GM12891 (cell line): ENCODE measurements around the gene PDCD5.

Experiments
- DNase-seq: peaks from one replicate; pipeline ENCODE4 v3.0.0; 2011; ENCODE audit warnings: low spot score; ENCODE audit not compliant: insufficient read length
- FAIRE-seq: peaks from 2 replicates; lab custom pipeline; 2011; peaks lifted over from hg19 to GRCh38; lab: Jason Lieb, UNC
- PAX5 ChIP-seq: IDR thresholded peaks from 2 replicates; pipeline ENCODE4 v1.6.1; 2011; ENCODE audit warnings: low read length, moderate library complexity, mild to moderate bottlenecking; ENCODE audit not compliant: insufficient read depth, severe bottlenecking
- POLR2A ChIP-seq: IDR thresholded peaks from 2 replicates; pipeline ENCODE4 v1.6.1; 2011; ENCODE audit warnings: low read depth, low read length, control low read depth
- POLR2AphosphoS5 ChIP-seq: IDR thresholded peaks from 2 replicates; pipeline ENCODE4 v1.6.1; 2011; ENCODE audit warnings: low read depth, low read length, control low read depth
- POU2F2 ChIP-seq: IDR thresholded peaks from 2 replicates; pipeline ENCODE4 v1.6.1; 2011; ENCODE audit warnings: low read depth, mild to moderate bottlenecking, control low read depth, low read length, moderate library complexity
- SPI1 ChIP-seq: IDR thresholded peaks from 2 replicates; pipeline ENCODE4 v1.6.1; 2011; ENCODE audit warnings: low read depth, low read length, control low read depth
- TAF1 ChIP-seq: IDR thresholded peaks from 2 replicates; pipeline ENCODE4 v1.6.1; 2011; ENCODE audit warnings: low read depth, low read length, control low read depth

Gene PDCD5

DNA sequence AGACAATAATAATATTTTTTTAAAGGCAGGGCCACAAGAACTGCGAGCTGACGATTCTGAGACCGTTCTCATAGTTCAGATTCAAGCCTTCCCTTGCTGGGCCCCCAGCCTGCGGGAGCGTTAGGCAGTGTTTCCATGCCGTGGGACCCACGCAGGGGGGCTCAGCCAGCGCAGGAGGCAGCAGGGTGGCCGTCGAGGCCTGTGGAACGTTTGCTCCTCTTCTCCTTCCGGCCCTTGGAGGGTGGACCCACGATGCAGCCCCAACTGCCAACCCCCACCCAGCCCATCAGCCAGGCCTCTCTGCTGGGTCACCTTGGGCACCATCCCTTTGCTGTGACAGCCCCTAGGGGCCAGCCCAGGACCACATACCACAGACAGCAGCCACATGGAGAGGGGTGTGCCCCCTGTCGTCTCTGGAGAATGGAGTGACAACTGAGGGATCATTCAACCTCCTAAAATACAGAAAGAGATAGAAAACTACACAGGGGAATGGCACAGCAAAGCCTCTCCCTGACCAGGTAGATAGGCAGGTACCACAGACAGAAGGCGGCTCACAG is 46.8 kb downstream of the PDCD5 start:
- no peak for DNase-seq
- no peak for FAIRE-seq

DNA sequence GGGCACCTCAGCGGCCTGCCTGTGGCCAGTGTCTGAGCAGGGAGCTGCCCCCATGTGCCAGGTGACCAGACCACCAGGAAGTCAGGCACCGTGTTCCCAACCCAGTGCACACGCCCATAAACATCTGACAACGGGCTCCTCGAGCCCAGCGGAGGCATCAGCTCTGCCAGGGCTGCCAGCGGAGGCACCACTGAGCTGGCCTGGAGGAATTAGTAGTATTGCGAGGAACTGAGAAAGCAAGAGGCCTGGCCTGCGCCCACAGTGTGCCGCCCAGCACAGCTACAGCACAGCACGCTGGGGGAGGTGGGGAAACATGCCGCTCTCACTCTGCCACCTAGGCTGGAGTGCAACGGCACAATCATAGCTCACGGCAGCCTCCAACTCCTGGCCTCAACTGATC is 49.3 kb downstream of the PDCD5 start:
- FAIRE-seq (no peak), DNase-seq (no peak)
- TF ChIP-seq POLR2A (no peak), PAX5 (no peak), TAF1 (no peak), POLR2AphosphoS5 (no peak), SPI1 (no peak), POU2F2 (no peak)

More for the DNA sequence above, 46.8 kb downstream of the PDCD5 start:
- TF ChIP-seq TAF1 = no peak
- no peak for TF ChIP-seq POLR2AphosphoS5
- TF ChIP-seq POU2F2 = no peak
- TF ChIP-seq PAX5 = no peak
- TF ChIP-seq POLR2A = no peak
- no peak for TF ChIP-seq SPI1

GRCh38 chr19:32631381-32631780 is 50.4 kb downstream of the PDCD5 start:
- no peak for DNase-seq
- TF ChIP-seq POLR2A (no peak), PAX5 (no peak), POU2F2 (no peak), SPI1 (no peak), TAF1 (no peak), POLR2AphosphoS5 (no peak)
- no peak for FAIRE-seq
